ENCODE results near the gene TOX4.
"Not testable (repeated sequence)": the region's sequence is repeated elsewhere in the genome, so short reads cannot be mapped to it uniquely, and the experiment has no call there.

TOX4 gene

GRCh38 chr14:21535545-21536417, 58.8 kb downstream of the TOX4 start:
- DNase-seq (ENCODE audit: low read depth in 2 of 2): no peak

- DNase-seq (ENCODE audit: low read depth in 2 of 2): no peak
Observed at GRCh38 chr14:21536418-21537089, 59.6 kb downstream of the TOX4 start.

DNA sequence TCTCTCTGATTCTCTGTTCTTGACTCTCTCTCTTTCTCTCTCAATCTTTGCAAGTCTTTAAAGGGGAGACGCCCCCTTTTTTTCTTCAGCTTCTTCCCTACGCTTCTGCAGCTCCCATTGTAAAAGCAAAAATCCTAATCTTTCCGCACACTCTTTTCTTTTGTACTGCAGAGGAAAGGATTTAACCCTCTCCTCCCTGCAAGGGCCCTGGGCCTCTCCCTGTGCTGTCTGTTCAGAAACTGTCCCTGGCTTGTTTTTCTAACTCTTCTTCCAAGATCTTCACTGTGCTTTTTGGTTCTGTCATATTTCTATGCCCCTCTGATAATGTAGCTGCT, 60.1 kb downstream of the TOX4 start:
- DNase-seq (ENCODE audit: low read depth in 2 of 2): no peak

- DNase-seq (ENCODE audit: low read depth in 2 of 2): no peak
Observed at GRCh38 chr14:21539189-21539940, 62.4 kb downstream of the TOX4 start.

GRCh38 chr14:21541413-21542074, 64.5 kb downstream of the TOX4 start:
- no peak for DNase-seq (ENCODE audit: low read depth in 2 of 2)

DNA sequence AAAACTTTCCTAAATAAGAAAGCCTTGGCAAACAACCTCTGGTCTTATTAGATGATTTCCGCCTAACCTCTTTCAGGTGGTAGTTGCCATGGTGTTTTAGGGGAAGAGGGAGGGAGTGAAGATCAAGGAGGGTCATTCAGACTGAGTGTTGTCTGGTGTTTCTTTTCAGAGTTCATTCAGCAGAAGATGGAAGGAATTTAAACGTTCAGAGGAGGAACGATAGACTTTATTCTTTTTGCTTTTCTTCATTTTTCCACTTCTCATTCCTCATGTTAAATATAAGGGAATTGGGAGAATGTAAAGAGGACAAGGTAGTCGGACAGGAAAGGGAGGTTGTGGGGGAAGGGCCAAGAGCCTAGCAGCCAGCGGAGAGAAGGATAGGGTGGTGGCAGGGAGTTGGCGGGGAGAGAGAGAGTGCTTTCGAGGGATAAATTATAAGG, 66.5 kb downstream of the TOX4 start:
- DNase-seq (ENCODE audit: low read depth in 2 of 2): no peak

DNA sequence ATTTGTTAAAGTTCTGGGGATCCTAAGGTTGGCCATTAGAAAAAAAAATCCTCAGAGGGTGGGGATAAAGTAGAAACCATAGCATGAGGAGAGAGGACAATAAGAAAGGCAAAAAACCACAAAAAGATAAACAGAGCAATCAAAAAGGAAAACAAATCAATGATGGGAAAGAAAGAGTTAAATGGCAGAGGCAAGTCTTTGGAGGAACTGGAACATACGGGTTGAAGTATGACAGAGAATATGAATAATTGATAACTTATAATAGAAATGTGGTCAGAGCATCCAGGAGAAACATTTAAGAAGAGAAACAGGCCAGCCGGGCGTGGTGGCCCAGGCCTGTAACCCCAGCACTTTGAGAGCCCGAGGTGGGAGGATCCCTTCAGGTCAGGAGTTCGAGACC, 67.0 kb downstream of the TOX4 start:
- DNase-seq (ENCODE audit: low read depth in 2 of 2): no peak

DNA sequence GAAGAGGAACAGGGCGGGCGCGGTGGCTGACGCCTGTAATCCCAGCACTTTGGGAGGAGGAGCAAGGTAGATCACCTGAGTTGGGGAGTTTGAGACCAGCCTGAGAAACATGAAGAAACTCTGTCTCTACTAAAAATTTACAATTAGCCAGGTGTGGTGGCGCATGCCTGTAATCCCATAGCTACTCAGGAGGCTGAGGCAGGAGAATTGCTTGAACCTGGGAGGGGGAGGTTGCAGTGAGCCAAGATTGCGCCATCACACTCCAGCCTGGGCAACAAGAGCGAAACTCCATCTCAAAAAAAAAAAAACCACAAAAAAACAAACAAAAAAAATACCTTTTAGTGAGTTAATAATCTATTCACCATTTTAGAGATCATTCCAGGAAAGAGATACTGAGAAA, 67.6 kb downstream of the TOX4 start:
- DNase-seq (ENCODE audit: low read depth in 2 of 2): not testable (repeated sequence)

All from stimulated activated CD8-positive, alpha-beta memory T cell treated with anti-CD3 and anti-CD28 coated beads, Interleukin-2, amount 100 ng/mL, for 1 hour (primary cell).